Pancreas (tissue), 10 donors: ENCODE measurements around the gene ZNF217. TPM values are rescaled to one million over a fixed set of nuclear protein-coding genes. Genes with fewer than 3 reads are reported as not detected.

ENCODE experiments used
- ATAC-seq, 4 donors: fragments of 200-7000 bp; cut with Tn5 transposase; one replicate each; pipeline versions ENCODE4 v1.8.0 to v1.9.1; 2020; ENCODE audit warnings: mild to moderate bottlenecking in 4 of 4, moderate library complexity in 4 of 4
- DNase-seq, 6 donors: peaks; one replicate each; pipeline ENCODE4 v3.0.0-alpha.2; 2020
- FAIRE-seq: peaks from 2 replicates; lab custom pipeline; 2012; peaks lifted over from hg19 to GRCh38; lab: Jason Lieb, UNC
- H3K27ac ChIP-seq, 4 donors: fragments of 200-600 bp; sonication (generic); 1 replicate in 3 of 4; 2 replicates in 1 of 4; pipeline versions ENCODE4 v1.5.0 to v1.8.0; 2020
- H3K27me3 ChIP-seq, 4 donors: fragments of 200-600 bp; one replicate each; pipeline ENCODE4 v1.8.0; 2021
- H3K36me3 ChIP-seq, 3 donors: fragments of 200-600 bp; sonication (generic) in 1 of 3; one replicate each; pipeline versions ENCODE4 v1.5.0 to v1.8.0; 2020 to 2021
- H3K4me1 ChIP-seq, 3 donors: fragments of 200-600 bp; one replicate each; pipeline ENCODE4 v1.8.0; 2021
- H3K4me3 ChIP-seq, 4 donors: fragments of 200-600 bp; sonication (generic) in 2 of 4; one replicate each; pipeline versions ENCODE4 v1.5.0 to v1.8.0; 2020 to 2021
- H3K9me3 ChIP-seq, 4 donors: fragments of 200-600 bp; one replicate each; pipeline ENCODE4 v1.8.0; 2021
- WGBS, 2 donors: extraction: QIAGEN DNeasy Blood & Tissue Kit; methylation state at CpG; one replicate each; pipeline ENCODE4 v1.1.7; 2013; 5-methylcytosine and 5-hydroxymethylcytosine counted together
- intact Hi-C, 3 donors: fragments of 100-400 bp; cut with DNase I; formaldehyde crosslinking; loops; one replicate each; pipeline versions ENCODE4 v1.11.1 to v1.14.2; 2022
- polyA plus RNA-seq, 2 donors: library from polyadenylated mRNA; stranded (reverse); fragments of 200-250 nt; gene quantifications; one replicate each; pipeline ENCODE4 v1.2.3, GENCODE V29; 2013
- total RNA-seq, 6 donors: library from RNA; stranded (reverse); fragmentation: NEBNext Ultra II Directional in 4 of 6; extraction: Animal tissue kit (Norgen Biotek cat#: 25700) in 4 of 6; gene quantifications; one replicate each; pipeline versions ENCODE4 v1.2.1 to v1.2.4, GENCODE V29; 2021 to 2023
- TF ChIP-seq, protein P1 (sequence below), 4 donors: fragments of 200-600 bp; sonication (generic) in 3 of 4; IDR thresholded peaks; one replicate each; pipeline versions ENCODE4 v1.5.0 to v1.8.0; 2021; ENCODE audit warnings: antibody characterized with exemption in 4 of 4
- donor health status: healthy with polysubstance abuse.
- donor health status: DM: no; HTN: no; CAD: no; lungs with moderate emphysema.
- donor health status: DM: no; HTN: no; CAD: no.
- donor health status: control.
- donor health status: control.
- donor health status: Bipolar disorder and iron deficiency.
- donor health status: DM: yes; HTN: yes; CAD: no.
- donor health status: DM: no; HTN: no; CAD: no.
- donor health status: DM: no; HTN: no; CAD: no.
- donor health status: DM: yes; HTN: yes; CAD: no.

The ZNF217 gene
- total and polyA plus RNA-seq, 8 donors: 4.2 to 29.5 (median 12.8) TPM

DNA sequence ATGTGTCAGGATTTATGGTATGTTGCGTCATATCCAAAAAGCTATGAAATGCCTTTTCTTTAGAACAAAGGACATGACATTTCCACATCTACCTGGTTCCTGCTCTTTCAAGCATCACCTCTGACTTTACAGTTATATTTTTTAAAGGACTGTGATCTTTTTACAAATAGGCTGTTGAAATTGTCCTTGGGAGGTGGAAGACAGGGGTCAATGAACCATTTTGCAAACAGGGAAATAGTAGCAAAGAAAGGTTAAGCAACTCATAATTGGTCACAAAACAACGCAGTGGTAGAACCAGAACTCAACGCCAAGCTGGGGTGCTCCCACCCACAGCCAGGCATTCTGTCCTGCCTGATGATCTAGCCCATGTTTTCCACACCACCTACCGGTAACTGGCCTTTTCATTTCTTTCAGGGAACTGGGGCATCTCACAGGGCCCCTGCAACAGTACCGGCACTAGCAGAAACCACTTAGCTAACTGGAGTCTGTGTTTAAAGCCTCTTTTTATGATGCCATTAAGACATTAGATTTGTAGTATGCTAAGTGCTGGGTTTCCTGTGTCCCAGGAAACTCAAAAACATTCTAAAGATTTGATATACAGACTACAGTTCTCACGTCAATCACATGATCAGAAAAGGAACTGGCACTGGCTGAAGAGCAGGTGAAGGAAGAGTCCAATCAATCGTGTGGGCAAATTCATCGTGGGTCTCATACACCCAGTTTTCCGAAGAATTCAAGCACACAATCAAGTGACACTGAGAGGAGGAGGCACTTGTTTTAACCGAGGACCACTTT is 13.9 kb downstream of the ZNF217 start:
- WGBS, 2 donors: 29 to 34% methylated on average over 10 of the region's 10 CpGs
- Histone ChIP-seq H3K27ac (peak overlapping the region in 3 of 4 donors; percentile 27 to 80 (median 73)), H3K27me3 (no peaks in the 10 kb centered on the region), H3K4me1 (peaks cover 16 to 44% (median 22%) of the 10 kb centered on the region in 3 donors), H3K9me3 (no peaks in the 10 kb centered on the region), H3K4me3 (peak overlapping the region in 1 of 4 donors; percentile 6), H3K36me3 (peaks cover 0 to 40% (median 30%) of the 10 kb centered on the region in 3 donors)
- intact Hi-C loops: loop anchor here in 2 of 3 donors (5.0 to 10.0 kb wide), 3 partner anchors 285 to 345 kb away; no protein-coding TSS in a partner anchor
- TF ChIP-seq, protein P1, sequence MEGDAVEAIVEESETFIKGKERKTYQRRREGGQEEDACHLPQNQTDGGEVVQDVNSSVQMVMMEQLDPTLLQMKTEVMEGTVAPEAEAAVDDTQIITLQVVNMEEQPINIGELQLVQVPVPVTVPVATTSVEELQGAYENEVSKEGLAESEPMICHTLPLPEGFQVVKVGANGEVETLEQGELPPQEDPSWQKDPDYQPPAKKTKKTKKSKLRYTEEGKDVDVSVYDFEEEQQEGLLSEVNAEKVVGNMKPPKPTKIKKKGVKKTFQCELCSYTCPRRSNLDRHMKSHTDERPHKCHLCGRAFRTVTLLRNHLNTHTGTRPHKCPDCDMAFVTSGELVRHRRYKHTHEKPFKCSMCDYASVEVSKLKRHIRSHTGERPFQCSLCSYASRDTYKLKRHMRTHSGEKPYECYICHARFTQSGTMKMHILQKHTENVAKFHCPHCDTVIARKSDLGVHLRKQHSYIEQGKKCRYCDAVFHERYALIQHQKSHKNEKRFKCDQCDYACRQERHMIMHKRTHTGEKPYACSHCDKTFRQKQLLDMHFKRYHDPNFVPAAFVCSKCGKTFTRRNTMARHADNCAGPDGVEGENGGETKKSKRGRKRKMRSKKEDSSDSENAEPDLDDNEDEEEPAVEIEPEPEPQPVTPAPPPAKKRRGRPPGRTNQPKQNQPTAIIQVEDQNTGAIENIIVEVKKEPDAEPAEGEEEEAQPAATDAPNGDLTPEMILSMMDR (IDR thresholded peaks at IDR 0.05): no peak
- peak; percentile 22 to 48 (median 32) for ATAC-seq
- FAIRE-seq: no peak
- peak in 1 of 6 donors; percentile 17 for DNase-seq

DNA sequence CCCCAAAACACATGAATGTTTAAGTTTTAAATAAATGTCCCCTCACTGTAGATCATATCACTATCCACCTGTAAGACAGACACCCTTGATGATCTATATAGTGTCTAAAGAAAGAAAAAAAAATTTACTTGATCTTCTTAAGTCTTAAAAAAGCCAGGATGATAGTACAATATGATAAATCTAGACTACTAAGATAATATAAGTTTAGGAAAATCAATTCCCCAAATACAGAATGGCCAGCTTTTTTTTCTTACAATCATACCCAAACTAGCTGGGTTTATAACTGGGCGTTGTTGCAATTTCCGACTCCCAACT is 14.4 kb downstream of the ZNF217 start:
- H3K9me3 ChIP-seq: no peaks in the 10 kb centered on the region
- ATAC-seq (peak in 1 of 4 donors; percentile 26), FAIRE-seq (no peak), DNase-seq (no peak)
- 39 to 52% methylated on average over 2 of the region's 2 CpGs for WGBS, 2 donors
- H3K27me3 ChIP-seq: no peaks in the 10 kb centered on the region
- H3K27ac ChIP-seq: peak overlapping the region in 3 of 4 donors; percentile 16 to 80 (median 73)
- intact Hi-C loops: loop anchor here in 2 of 3 donors (5.0 to 10.0 kb wide), 2 partner anchors 338 to 346 kb away; no protein-coding TSS in a partner anchor
- H3K4me3 ChIP-seq: no peak overlapping the region
- H3K4me1 ChIP-seq: peaks cover 16 to 42% (median 21%) of the 10 kb centered on the region in 3 donors
- peaks cover 0 to 46% (median 30%) of the 10 kb centered on the region in 3 donors for H3K36me3 ChIP-seq
- TF ChIP-seq, protein P1 (IDR thresholded peaks at IDR 0.05): no peak

DNA sequence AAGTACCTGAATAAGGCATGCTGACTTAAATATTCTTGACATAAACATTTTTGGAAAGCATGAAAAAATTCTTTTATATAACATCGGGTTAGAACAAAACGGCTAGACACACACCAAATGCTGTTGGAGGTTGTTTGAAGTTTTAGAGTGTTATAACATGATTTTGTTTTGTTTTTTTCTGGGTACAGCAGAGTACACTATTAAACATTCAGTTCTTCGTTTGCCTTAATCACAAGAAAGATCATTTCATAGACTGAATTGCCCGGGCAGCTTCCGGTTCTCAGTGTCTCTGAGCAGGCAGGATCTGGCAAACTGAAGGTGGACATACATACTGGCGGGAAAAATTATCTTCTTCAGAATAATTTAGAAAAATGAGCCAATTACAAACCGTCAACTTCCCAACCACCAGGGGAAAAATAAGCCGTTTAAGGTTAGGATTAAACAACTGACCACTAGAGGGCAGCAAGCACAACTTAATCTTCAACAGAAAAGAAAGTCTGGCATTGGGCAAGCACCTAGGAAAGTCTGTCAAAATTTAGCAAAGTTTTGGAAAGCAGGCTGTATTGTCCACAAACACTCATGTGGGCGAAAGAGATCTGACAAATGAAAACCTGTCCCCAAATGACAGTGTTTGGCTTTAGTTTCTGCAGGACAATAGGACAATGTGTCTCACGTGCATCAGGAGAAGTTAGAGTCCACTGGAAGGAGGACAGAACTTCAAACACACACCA is 15.0 kb downstream of the ZNF217 start:
- intact Hi-C loops: loop anchor here in 2 of 3 donors (5.0 to 10.0 kb wide), 2 partner anchors 339 to 346 kb away; no protein-coding TSS in a partner anchor
- no peak for FAIRE-seq
- peaks cover 16 to 38% (median 18%) of the 10 kb centered on the region in 3 donors for H3K4me1 ChIP-seq

DNA sequence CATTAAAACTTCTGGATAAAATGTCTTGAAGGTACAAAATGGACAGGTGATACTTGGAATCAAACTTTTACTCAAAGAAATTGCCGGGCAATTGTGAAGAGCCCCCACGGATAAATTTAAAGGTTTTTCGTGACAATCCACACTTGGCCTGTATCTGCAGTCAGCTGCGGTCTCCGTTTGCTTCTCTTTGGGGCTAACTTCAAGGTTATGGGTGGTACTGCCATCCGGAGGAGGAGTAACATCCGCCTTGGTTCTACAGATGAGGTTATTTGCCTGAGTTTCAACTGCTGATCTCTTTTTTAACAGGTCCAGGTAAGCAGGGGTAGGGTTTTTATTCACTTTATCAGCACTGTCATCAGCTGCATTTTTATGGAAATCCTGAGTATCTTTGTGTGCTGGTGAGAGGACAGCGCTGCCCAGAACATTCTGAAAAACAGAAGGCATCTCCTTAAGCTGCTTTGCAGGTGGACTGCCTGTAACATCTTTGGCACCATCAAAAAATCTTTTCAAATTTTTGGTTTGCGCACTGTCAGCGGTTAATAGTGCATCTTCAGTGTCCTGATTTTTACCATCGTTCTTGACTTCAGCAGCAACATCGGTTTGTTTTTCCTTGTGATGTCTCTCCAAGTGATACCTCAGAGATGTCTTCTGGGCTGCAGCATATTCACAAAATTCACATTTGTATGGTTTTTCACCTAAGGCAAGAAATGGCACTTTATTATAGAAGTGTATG is 16.9 kb downstream of the ZNF217 start:
- Histone ChIP-seq H3K4me1 (peaks cover 13 to 25% (median 16%) of the 10 kb centered on the region in 3 donors), H3K36me3 (peaks cover 0 to 46% (median 24%) of the 10 kb centered on the region in 3 donors), H3K27ac (no peak overlapping the region), H3K27me3 (no peaks in the 10 kb centered on the region), H3K9me3 (no peaks in the 10 kb centered on the region), H3K4me3 (no peak overlapping the region)
- DNase-seq: peak in 1 of 6 donors; percentile 6
- 84 to 85% methylated on average over 12 of the region's 12 CpGs for WGBS, 2 donors
- ATAC-seq: no peak
- FAIRE-seq: no peak
- TF ChIP-seq, protein P1 (IDR thresholded peaks at IDR 0.05): no peak
- intact Hi-C loops: loop anchor here in 2 of 3 donors (5.0 to 10.0 kb wide), 2 partner anchors 341 to 348 kb away; no protein-coding TSS in a partner anchor

More for the DNA sequence above, 15.0 kb downstream of the ZNF217 start:
- Histone ChIP-seq H3K27me3 (no peaks in the 10 kb centered on the region), H3K36me3 (peaks cover 0 to 48% (median 30%) of the 10 kb centered on the region in 3 donors), H3K27ac (peak overlapping the region in 3 of 4 donors; percentile 16 to 80 (median 73)), H3K4me3 (no peak overlapping the region), H3K9me3 (no peaks in the 10 kb centered on the region)
- 9 to 10% methylated on average over 10 of the region's 10 CpGs for WGBS, 2 donors
- ATAC-seq: peak; percentile 81 to 87 (median 86)
- TF ChIP-seq, protein P1 (IDR thresholded peaks at IDR 0.05): peak; percentile 82 to 89 (median 84)
- DNase-seq: peak in 3 of 6 donors; percentile 57 to 70 (median 57)
